Adrenal gland (tissue), 12 donors: Measurements from ENCODE around the gene CSRNP2. TPM values are rescaled to one million over a fixed set of nuclear protein-coding genes. Genes with fewer than 3 reads are reported as not detected.
"Not testable (repeated sequence)": the region's sequence is repeated elsewhere in the genome, so short reads cannot be mapped to it uniquely, and the experiment has no call there.

ENCODE experiments used
- DNase-seq, 7 donors: peaks; one replicate each; pipeline ENCODE4 v3.0.0-alpha.2; 2019 to 2020
- H3K27ac ChIP-seq, 5 donors: fragments of 200-600 bp; sonication (generic) in 4 of 5; 1 replicate in 3 of 5; 2 replicates in 2 of 5; pipeline versions ENCODE4 v1.5.1 to v1.8.0; 2016 to 2020; ENCODE audit warnings: mild to moderate bottlenecking in 1 of 5
- H3K27me3 ChIP-seq: fragments of 200-600 bp; 2 replicates; pipeline ENCODE4 v1.8.0; 2021
- H3K36me3 ChIP-seq, 2 donors: fragments of 200-600 bp; replicated peaks in 1 of 2; 1 replicate in 1 of 2; 2 replicates in 1 of 2; pipeline versions ENCODE4 v1.5.1 to v1.8.0; 2018 to 2022
- H3K4me1 ChIP-seq, 2 donors: fragments of 200-600 bp; replicated peaks in 1 of 2; 1 replicate in 1 of 2; 2 replicates in 1 of 2; pipeline versions ENCODE4 v1.5.1 to v1.8.0; 2018 to 2021
- H3K4me3 ChIP-seq, 4 donors: fragments of 200-600 bp; sonication (generic) in 3 of 4; one replicate each; pipeline ENCODE4 v1.5.1; 2016 to 2018
- H3K9me3 ChIP-seq, 3 donors: fragments of 200-600 bp; sonication (generic) in 1 of 3; replicated peaks in 1 of 3; 1 replicate in 2 of 3; 2 replicates in 1 of 3; pipeline versions ENCODE4 v1.5.1 to v1.8.0; 2016 to 2021
- CTCF ChIP-seq, 6 experiments: fragments of 450-650 bp in 4 of 6; fragments of 200-600 bp in 2 of 6; sonication (generic) in 1 of 6; IDR thresholded peaks; 1 replicate in 5 of 6; 2 replicates in 1 of 6; pipeline versions ENCODE4 v1.5.1 to v1.8.0; 2016 to 2021; ENCODE audit warnings: antibody characterized with exemption in 6 of 6, mild to moderate bottlenecking in 2 of 6, moderate library complexity in 1 of 6
- POLR2A ChIP-seq, 2 donors: fragments of 450-650 bp; IDR thresholded peaks; one replicate each; pipeline ENCODE4 v1.6.1; 2017; ENCODE audit warnings: antibody characterized with exemption in 2 of 2, mild to moderate bottlenecking in 2 of 2, moderate library complexity in 1 of 2
- WGBS, 4 donors: extraction: QIAGEN DNeasy Blood & Tissue Kit in 2 of 4; methylation state at CpG; one replicate each; pipeline versions ENCODE4 v1.1.5 to v1.1.7; 2013 to 2017; 5-methylcytosine and 5-hydroxymethylcytosine counted together
- intact Hi-C, 2 donors: fragments of 100-400 bp; cut with DNase I; formaldehyde crosslinking; loops; one replicate each; pipeline versions ENCODE4 v1.14.1 to v1.15.0; 2022 to 2023
- polyA plus RNA-seq, 3 donors: library from polyadenylated mRNA; stranded (reverse); fragments of 200-250 nt in 2 of 3; fragments of 350-450 nt in 1 of 3; fragmentation: Illumina TruSeq in 1 of 3; extraction: RNeasy Lipid Tissue Mini Kit (QIAGEN cat#74804) in 1 of 3; gene quantifications; one replicate each; pipeline ENCODE4 v1.2.3, GENCODE V29; 2013 to 2014
- total RNA-seq, 9 donors: library from RNA; depleted of rRNA in 4 of 9; stranded (reverse); fragments of >200 nt in 4 of 9; fragments of 120-200 nt in 1 of 9; fragmentation: NEBNext Ultra II Directional in 1 of 9; extraction: Animal tissue kit (Norgen Biotek cat#: 25700) in 1 of 9; gene quantifications; one replicate each; pipeline versions ENCODE4 v1.1.0 to v1.2.4, GENCODE V29; 2013 to 2023
- donor health status: healthy with polysubstance abuse.
- donor health status: Bipolar disorder and iron deficiency.
- donor health status: DM: yes; HTN: yes; CAD: no.
- donor health status: DM: no; HTN: no; CAD: no.
- donor health status: DM: no; HTN: no; CAD: no.
- donor health status: DM: yes; HTN: yes; CAD: no.

CSRNP2 gene
- total and polyA plus RNA-seq, 12 donors: 15.6 to 29.2 (median 22.7) TPM

GRCh38 chr12:51080136-51080535, 3.3 kb downstream of the CSRNP2 start:
- Histone ChIP-seq H3K27me3 (no peaks in the 10 kb centered on the region), H3K4me1 (peaks cover 0 to 48% of the 10 kb centered on the region in 2 donors), H3K27ac (no peak overlapping the region), H3K9me3 (no peaks in the 10 kb centered on the region), H3K36me3 (no peaks in the 10 kb centered on the region), H3K4me3 (no peak overlapping the region)
- intact Hi-C loops: no loop called here
- TF ChIP-seq POLR2A (IDR thresholded peaks at IDR 0.05) (no peak), CTCF (IDR thresholded peaks at IDR 0.05) (no peak)
- 67 to 77% (median 73%) methylated on average over 4 of the region's 4 CpGs for WGBS, 4 donors
- peak in 1 of 7 donors; percentile 13 for DNase-seq

- intact Hi-C loops, H3K27ac ChIP-seq, H3K9me3 ChIP-seq, H3K4me3 ChIP-seq, H3K27me3 ChIP-seq, H3K36me3 ChIP-seq: not testable (repeated sequence)
- 97 to 99% (median 97%) methylated on average over 6 of the region's 6 CpGs for WGBS, 4 donors
- DNase-seq: peak in 1 of 7 donors; percentile 25
- H3K4me1 ChIP-seq: peaks cover 0 to 48% of the 10 kb centered on the region in 2 donors
These were observed 4.5 kb downstream of the CSRNP2 start for GRCh38 chr12:51078866-51079265.

GRCh38 chr12:51078346-51078745, 5.0 kb downstream of the CSRNP2 start:
- H3K27me3 ChIP-seq, H3K9me3 ChIP-seq, H3K27ac ChIP-seq, H3K4me3 ChIP-seq, H3K36me3 ChIP-seq, DNase-seq, intact Hi-C loops: not testable (repeated sequence)
- H3K4me1 ChIP-seq: peaks cover 0 to 48% of the 10 kb centered on the region in 2 donors
- WGBS, 4 donors: 68 to 77% (median 72%) methylated on average over 5 of the region's 5 CpGs

GRCh38 chr12:51077930-51078329, 5.5 kb downstream of the CSRNP2 start:
- peak in 1 of 7 donors; percentile 52 for DNase-seq
- Histone ChIP-seq H3K27ac (no peak overlapping the region), H3K4me1 (peaks cover 0 to 48% of the 10 kb centered on the region in 2 donors), H3K9me3 (no peaks in the 10 kb centered on the region), H3K27me3 (no peaks in the 10 kb centered on the region), H3K36me3 (peaks cover 0 to 13% of the 10 kb centered on the region in 2 donors), H3K4me3 (no peak overlapping the region)
- intact Hi-C loops: no loop called here
- TF ChIP-seq CTCF (IDR thresholded peaks at IDR 0.05) (no peak), POLR2A (IDR thresholded peaks at IDR 0.05) (no peak)
- WGBS, 4 donors: 52 to 69% (median 60%) methylated on average over 4 to 5 of the region's 5 CpGs

GRCh38 chr12:51076236-51076930, 7.0 kb downstream of the CSRNP2 start:
- TF ChIP-seq CTCF (IDR thresholded peaks at IDR 0.05) (no peak), POLR2A (IDR thresholded peaks at IDR 0.05) (no peak)
- Histone ChIP-seq H3K27ac (no peak overlapping the region), H3K4me1 (peaks cover 0 to 38% of the 10 kb centered on the region in 2 donors), H3K36me3 (peaks cover 0 to 26% of the 10 kb centered on the region in 2 donors), H3K9me3 (no peaks in the 10 kb centered on the region), H3K4me3 (no peak overlapping the region), H3K27me3 (no peaks in the 10 kb centered on the region)
- DNase-seq: peak in 1 of 7 donors; percentile 46
- WGBS, 4 donors: 81 to 92% (median 88%) methylated on average over 9 to 10 of the region's 10 CpGs
- intact Hi-C loops: no loop called here
